H9 (cell line): Measurements from ENCODE around the gene ADAMTS2. TPM values are rescaled to one million over a fixed set of nuclear protein-coding genes. Genes with fewer than 3 reads are reported as not detected.
A peak's percentile ranks its signal among the peaks of the same experiment; 100 is the strongest.

Experiments used
- DNase-seq: peaks from one replicate; pipeline ENCODE4 v3.0.0-alpha.2; 2017
- H2AFZ ChIP-seq: one replicate; pipeline ENCODE4 v1.6.1; 2013; ENCODE audit warnings: mild to moderate bottlenecking, low read length, control low read depth, moderate library complexity
- H2AK5ac ChIP-seq: 2 replicates; pipeline ENCODE4 v1.6.1; 2013; ENCODE audit warnings: low read length, control low read depth, mixed read lengths; ENCODE audit not compliant: insufficient read length
- H2BK120ac ChIP-seq: one replicate; pipeline ENCODE4 v1.6.1; 2013; ENCODE audit warnings: low read depth, mild to moderate bottlenecking, low read length, control low read depth, inconsistent platforms; ENCODE audit not compliant: poor library complexity, severe bottlenecking
- H2BK12ac ChIP-seq: 2 replicates; pipeline ENCODE4 v1.6.1; 2013; ENCODE audit warnings: low read length, control low read depth, mixed read lengths, low read depth; ENCODE audit not compliant: insufficient read length
- H2BK15ac ChIP-seq: 2 replicates; pipeline ENCODE4 v1.6.1; 2013; ENCODE audit warnings: low read depth, low read length, control low read depth
- H2BK20ac ChIP-seq: one replicate; pipeline ENCODE4 v1.6.1; 2013; ENCODE audit warnings: low read depth, mild to moderate bottlenecking, low read length, control low read depth, inconsistent platforms; ENCODE audit not compliant: poor library complexity, severe bottlenecking
- H2BK5ac ChIP-seq: 2 replicates; pipeline ENCODE4 v1.6.1; 2013; ENCODE audit warnings: low read length, control low read depth, mixed read lengths; ENCODE audit not compliant: insufficient read length
- H3K14ac ChIP-seq: 2 replicates; pipeline ENCODE4 v1.6.1; 2013; ENCODE audit warnings: low read length, control low read depth; ENCODE audit not compliant: insufficient read depth
- H3K18ac ChIP-seq: 2 replicates; pipeline ENCODE4 v1.6.1; 2013; ENCODE audit warnings: low read depth, mild to moderate bottlenecking, mixed read lengths, low read length, control low read depth; ENCODE audit not compliant: insufficient read length
- H3K23ac ChIP-seq: 2 replicates; pipeline ENCODE4 v1.6.1; 2013; ENCODE audit warnings: low read length, control low read depth, mixed read lengths, low read depth; ENCODE audit not compliant: insufficient read length
- H3K23me2 ChIP-seq: 2 replicates; pipeline ENCODE4 v1.6.1; 2013; ENCODE audit warnings: low read depth, mild to moderate bottlenecking, mixed read lengths, low read length, control low read depth; ENCODE audit not compliant: insufficient read length, poor library complexity, severe bottlenecking
- H3K27ac ChIP-seq: 2 replicates; pipeline ENCODE4 v1.5.1; 2013; ENCODE audit warnings: low read length, control low read depth, mixed read lengths, low read depth; ENCODE audit not compliant: insufficient read length
- H3K27me3 ChIP-seq: 2 replicates; pipeline ENCODE4 v1.6.1; 2013; ENCODE audit warnings: low read length, control low read depth, inconsistent platforms; ENCODE audit not compliant: insufficient read depth
- H3K4ac ChIP-seq: 2 replicates; pipeline ENCODE4 v1.6.1; 2013; ENCODE audit warnings: low read depth, mild to moderate bottlenecking, control low read depth, inconsistent platforms, low read length, moderate library complexity
- H3K4me1 ChIP-seq: 2 replicates; pipeline ENCODE4 v1.6.1; 2013; ENCODE audit warnings: low read length, control low read depth, inconsistent platforms; ENCODE audit not compliant: insufficient read depth
- H3K4me2 ChIP-seq: 2 replicates; pipeline ENCODE4 v1.6.1; 2013; ENCODE audit warnings: low read length, control low read depth, mixed read lengths; ENCODE audit not compliant: insufficient read length, insufficient read depth
- H3K56ac ChIP-seq: 2 replicates; pipeline ENCODE4 v1.6.1; 2013; ENCODE audit warnings: low read depth, mild to moderate bottlenecking, mixed read lengths, low read length, control low read depth; ENCODE audit not compliant: insufficient read length
- H3K79me1 ChIP-seq: 2 replicates; pipeline ENCODE4 v1.6.1; 2013; ENCODE audit warnings: low read depth, mild to moderate bottlenecking, moderate library complexity, low read length, control low read depth, inconsistent platforms; ENCODE audit not compliant: insufficient read depth, poor library complexity, severe bottlenecking
- H3K79me2 ChIP-seq: 2 replicates; pipeline ENCODE4 v1.6.1; 2013; ENCODE audit warnings: low read length, control low read depth, inconsistent platforms; ENCODE audit not compliant: insufficient read depth
- H3K9ac ChIP-seq: 2 replicates; pipeline ENCODE4 v1.6.1; 2013; ENCODE audit warnings: low read length, control low read depth, mixed read lengths; ENCODE audit not compliant: insufficient read length; ENCODE audit errors: extremely low read depth
- H3K9me3 ChIP-seq: one replicate; pipeline ENCODE4 v1.6.1; 2013; ENCODE audit warnings: low read depth, low read length, inconsistent platforms; ENCODE audit not compliant: control insufficient read depth
- H3T11ph ChIP-seq: one replicate; pipeline ENCODE4 v1.6.1; 2013; ENCODE audit warnings: mild to moderate bottlenecking, low read length, control low read depth, inconsistent platforms
- H4K20me1 ChIP-seq: one replicate; pipeline ENCODE4 v1.6.1; 2013; ENCODE audit not compliant: control insufficient read depth, insufficient read length, insufficient read depth
- H4K5ac ChIP-seq: 2 replicates; pipeline ENCODE4 v1.6.1; 2013; ENCODE audit warnings: low read depth, mild to moderate bottlenecking, mixed read lengths, low read length, control low read depth; ENCODE audit not compliant: insufficient read length
- H4K8ac ChIP-seq: replicated peaks from 2 replicates; pipeline ENCODE4 v1.6.1; 2013; ENCODE audit warnings: low read length, control low read depth, mixed read lengths, low read depth; ENCODE audit not compliant: insufficient read length
- H4K91ac ChIP-seq: 2 replicates; pipeline ENCODE4 v1.6.1; 2013; ENCODE audit warnings: low read depth, mild to moderate bottlenecking, moderate library complexity, mixed read lengths, low read length, control low read depth; ENCODE audit not compliant: insufficient read length
- H3K27ac Mint-ChIP-seq, 3 experiments: 2 replicates in 2 of 3; 3 replicates in 1 of 3; pipeline ENCODE4 v1.8.0; 2020 to 2021; ENCODE audit warnings: mixed read lengths in 3 of 3, mild to moderate bottlenecking in 1 of 3, moderate library complexity in 1 of 3
- H3K27me3 Mint-ChIP-seq: 2 replicates; pipeline ENCODE4 v1.8.0; 2021; ENCODE audit warnings: low read depth, mild to moderate bottlenecking, moderate library complexity, mixed read lengths
- H3K36me3 Mint-ChIP-seq, 3 experiments: 2 replicates in 2 of 3; 3 replicates in 1 of 3; pipeline ENCODE4 v1.8.0; 2020 to 2021; ENCODE audit warnings: low read depth in 3 of 3, mixed read lengths in 3 of 3; ENCODE audit not compliant: insufficient read depth in 1 of 3
- H3K4me1 Mint-ChIP-seq, 2 experiments: 2 replicates each; pipeline ENCODE4 v1.8.0; 2020; ENCODE audit warnings: mixed read lengths in 2 of 2
- H3K4me3 Mint-ChIP-seq, 2 experiments: 2 replicates in 1 of 2; 3 replicates in 1 of 2; pipeline ENCODE4 v1.8.0; 2020 to 2021; ENCODE audit warnings: mild to moderate bottlenecking in 2 of 2, mixed read lengths in 2 of 2, moderate library complexity in 1 of 2
- H3K9me3 Mint-ChIP-seq, 2 experiments: 2 replicates in 1 of 2; 3 replicates in 1 of 2; pipeline ENCODE4 v1.8.0; 2020; ENCODE audit warnings: mild to moderate bottlenecking in 2 of 2, mixed read lengths in 2 of 2, moderate library complexity in 1 of 2
- WGBS: extraction: QIAGEN DNeasy Blood & Tissue Kit; methylation state at CpG from one replicate; pipeline ENCODE4 v1.1.7; 2013; ENCODE audit warnings: missing lambda C conversion rate, low lambda C conversion rate, mixed read lengths; ENCODE audit not compliant: insufficient read length; ENCODE audit errors: extremely low coverage; 5-methylcytosine and 5-hydroxymethylcytosine counted together
- total RNA-seq: library from RNA; stranded (reverse); gene quantifications from 2 replicates; pipeline ENCODE4 v1.2.1, GENCODE V29; 2021
- TF ChIP-seq, protein P1 (sequence below): fragments of 200-600 bp; sonication (generic); conservative IDR thresholded peaks from 3 replicates; pipeline ENCODE4 v1.8.0; 2021; ENCODE audit warnings: antibody characterized with exemption, mild to moderate bottlenecking

ADAMTS2 gene
- total RNA-seq, 1 experiment from 2014 or later, result 5.4 TPM

DNA sequence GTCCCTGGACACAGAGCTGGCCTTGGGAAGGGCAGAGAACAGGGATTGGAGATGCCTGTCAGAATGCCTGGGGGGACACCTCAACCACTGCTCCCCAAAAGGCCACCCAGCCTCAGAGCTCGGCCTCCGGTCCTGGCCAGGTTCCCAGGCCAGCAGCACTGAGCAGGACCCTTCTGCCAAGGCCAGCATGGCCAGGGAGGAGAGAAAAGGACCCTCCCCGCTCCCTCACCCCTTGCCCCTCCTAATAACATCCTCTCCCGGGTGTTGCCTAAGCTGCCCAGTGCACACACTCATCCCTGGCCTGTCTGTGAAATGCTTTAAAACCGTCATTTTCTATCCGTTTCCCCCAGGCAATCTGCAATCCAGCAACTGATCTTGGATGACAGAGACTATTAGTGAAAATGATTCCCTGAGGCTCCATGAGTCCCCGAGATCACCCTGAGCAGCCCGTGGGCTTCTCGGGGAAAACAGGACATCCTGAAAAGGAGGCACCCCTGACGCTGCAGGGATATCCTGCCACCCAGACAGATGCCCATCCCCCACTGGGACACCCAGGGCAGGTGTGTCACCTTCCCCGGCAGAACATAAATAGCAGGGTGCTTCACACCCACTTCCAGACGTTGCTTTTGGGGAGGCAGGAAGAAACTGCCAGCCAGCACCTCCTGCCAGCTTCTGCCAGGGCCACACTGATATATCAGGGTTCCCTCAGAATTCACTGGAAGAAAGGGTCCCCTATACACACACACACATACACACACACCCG, 75.3 kb downstream of the ADAMTS2 start:
- TF ChIP-seq, protein P1, sequence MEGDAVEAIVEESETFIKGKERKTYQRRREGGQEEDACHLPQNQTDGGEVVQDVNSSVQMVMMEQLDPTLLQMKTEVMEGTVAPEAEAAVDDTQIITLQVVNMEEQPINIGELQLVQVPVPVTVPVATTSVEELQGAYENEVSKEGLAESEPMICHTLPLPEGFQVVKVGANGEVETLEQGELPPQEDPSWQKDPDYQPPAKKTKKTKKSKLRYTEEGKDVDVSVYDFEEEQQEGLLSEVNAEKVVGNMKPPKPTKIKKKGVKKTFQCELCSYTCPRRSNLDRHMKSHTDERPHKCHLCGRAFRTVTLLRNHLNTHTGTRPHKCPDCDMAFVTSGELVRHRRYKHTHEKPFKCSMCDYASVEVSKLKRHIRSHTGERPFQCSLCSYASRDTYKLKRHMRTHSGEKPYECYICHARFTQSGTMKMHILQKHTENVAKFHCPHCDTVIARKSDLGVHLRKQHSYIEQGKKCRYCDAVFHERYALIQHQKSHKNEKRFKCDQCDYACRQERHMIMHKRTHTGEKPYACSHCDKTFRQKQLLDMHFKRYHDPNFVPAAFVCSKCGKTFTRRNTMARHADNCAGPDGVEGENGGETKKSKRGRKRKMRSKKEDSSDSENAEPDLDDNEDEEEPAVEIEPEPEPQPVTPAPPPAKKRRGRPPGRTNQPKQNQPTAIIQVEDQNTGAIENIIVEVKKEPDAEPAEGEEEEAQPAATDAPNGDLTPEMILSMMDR, result no peak
- no peak overlapping the region for H3T11ph ChIP-seq
- no peaks in the 10 kb centered on the region for H3K9me3 ChIP-seq
- H2BK5ac ChIP-seq, result no peak overlapping the region
- no peak overlapping the region for H3K4me2 ChIP-seq
- Mint-ChIP-seq H3K9me3 (peaks cover under 1% of the 10 kb centered on the region in 2 experiments; a peak in 1 of 5 replicates), H3K4me3 (no peak overlapping the region), H3K4me1 (peaks cover 15 to 27% of the 10 kb centered on the region in 2 experiments), H3K27ac (peak overlapping the region in 1 of 3 experiments; percentile 77; a peak in 2 of 7 replicates), H3K27me3 (no peaks in the 10 kb centered on the region; the same call in 1 of the 2 replicates), H3K36me3 (no peaks in the 10 kb centered on the region)
- H4K8ac ChIP-seq, result no peak overlapping the region
- H2BK120ac ChIP-seq, result no peak overlapping the region
- no peak overlapping the region for H3K4ac ChIP-seq
- H2BK12ac ChIP-seq, result no peak overlapping the region
- no peak overlapping the region for H4K91ac ChIP-seq
- H4K5ac ChIP-seq, result no peak overlapping the region
- no peak overlapping the region for H3K14ac ChIP-seq
- peak; percentile 14 for DNase-seq
- no peak overlapping the region for H3K23ac ChIP-seq
- H3K56ac ChIP-seq, result no peak overlapping the region
- no peaks in the 10 kb centered on the region for H3K23me2 ChIP-seq
- H3K27ac ChIP-seq, result no peak overlapping the region
- no peak overlapping the region for H2BK15ac ChIP-seq
- H3K79me2 ChIP-seq, result no peaks in the 10 kb centered on the region
- WGBS, result no CpG with 5 or more reads among the region's 13 CpGs
- no peaks in the 10 kb centered on the region for H3K27me3 ChIP-seq
- no peak overlapping the region for H2AK5ac ChIP-seq
- no peak overlapping the region for H2BK20ac ChIP-seq
- H3K9ac ChIP-seq, result no peak overlapping the region
- H3K79me1 ChIP-seq, result no peaks in the 10 kb centered on the region
- no peak overlapping the region for H3K18ac ChIP-seq
- H2AFZ ChIP-seq, result no peak overlapping the region
- H3K4me1 ChIP-seq, result no peaks in the 10 kb centered on the region
- H4K20me1 ChIP-seq, result no peaks in the 10 kb centered on the region
